Measurements from ENCODE around the gene NCOA7. TPM values are rescaled to one million over a fixed set of nuclear protein-coding genes. Genes with fewer than 3 reads are reported as not detected.

Gene NCOA7
- total and polyA plus RNA-seq, 10 of the 15 experiments (the other 5 are each of a cell fraction or from before 2014, with no cell fraction given) = 18.9 to 50.3 (median 34.2) TPM

DNA sequence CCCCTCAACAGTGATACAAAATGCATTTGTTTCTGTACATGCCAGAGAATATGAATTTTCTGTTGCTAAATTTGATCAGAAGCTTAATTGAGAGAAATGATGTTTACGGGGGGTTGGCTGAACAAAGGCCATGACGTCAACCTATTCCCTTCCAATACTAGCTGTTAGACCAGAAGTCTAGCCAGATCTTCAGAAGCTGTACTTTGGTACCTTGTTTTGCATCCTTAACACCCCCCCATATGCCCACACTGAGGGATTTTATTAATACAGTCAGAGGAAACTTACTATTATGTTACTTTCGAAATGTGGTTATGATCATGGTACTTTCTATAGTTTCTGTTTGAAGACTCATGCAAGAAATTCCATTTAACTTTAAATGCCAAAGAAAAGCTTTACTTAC lies 3.1 kb downstream of the NCOA7 start (continued):
- TF ChIP-seq, protein P1, sequence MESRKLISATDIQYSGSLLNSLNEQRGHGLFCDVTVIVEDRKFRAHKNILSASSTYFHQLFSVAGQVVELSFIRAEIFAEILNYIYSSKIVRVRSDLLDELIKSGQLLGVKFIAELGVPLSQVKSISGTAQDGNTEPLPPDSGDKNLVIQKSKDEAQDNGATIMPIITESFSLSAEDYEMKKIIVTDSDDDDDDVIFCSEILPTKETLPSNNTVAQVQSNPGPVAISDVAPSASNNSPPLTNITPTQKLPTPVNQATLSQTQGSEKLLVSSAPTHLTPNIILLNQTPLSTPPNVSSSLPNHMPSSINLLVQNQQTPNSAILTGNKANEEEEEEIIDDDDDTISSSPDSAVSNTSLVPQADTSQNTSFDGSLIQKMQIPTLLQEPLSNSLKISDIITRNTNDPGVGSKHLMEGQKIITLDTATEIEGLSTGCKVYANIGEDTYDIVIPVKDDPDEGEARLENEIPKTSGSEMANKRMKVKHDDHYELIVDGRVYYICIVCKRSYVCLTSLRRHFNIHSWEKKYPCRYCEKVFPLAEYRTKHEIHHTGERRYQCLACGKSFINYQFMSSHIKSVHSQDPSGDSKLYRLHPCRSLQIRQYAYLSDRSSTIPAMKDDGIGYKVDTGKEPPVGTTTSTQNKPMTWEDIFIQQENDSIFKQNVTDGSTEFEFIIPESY (IDR thresholded peaks at IDR 0.05) = no peak
- no peak for TF ChIP-seq BHLHE40 (IDR thresholded peaks at IDR 0.05; ENCODE audit: borderline replicate concordance in 1 of 2, low read depth in 2 of 2, low read length in 1 of 2)
- TF ChIP-seq EED (IDR thresholded peaks at IDR 0.05; ENCODE audit: low read depth) = no peak
- TF ChIP-seq IKZF2 (IDR thresholded peaks at IDR 0.05) = peak; percentile 33 to 58; a peak in 2 of 4 replicates
- 0 out of 2 replicates have a peak, but pooled peaks have one; percentile 9 for TF ChIP-seq MEF2A (IDR thresholded peaks at IDR 0.05; ENCODE audit: insufficient read depth, low read depth, low read length)
- TF ChIP-seq DPF2 (IDR thresholded peaks at IDR 0.05) = 0 out of 2 replicates have a peak, but pooled peaks have one; percentile 31
- 0 out of 2 replicates have a peak, but pooled peaks have one; percentile 28 for TF ChIP-seq NBN (IDR thresholded peaks at IDR 0.05)
- TF ChIP-seq ATF7 (IDR thresholded peaks at IDR 0.05; ENCODE audit: low read depth) = peak; percentile 92
- no peak for TF ChIP-seq SIN3A (IDR thresholded peaks at IDR 0.05; ENCODE audit: low read depth, low read length)
- peak; percentile 21; the same call in 1 of the 2 replicates for TF ChIP-seq NFIC (IDR thresholded peaks at IDR 0.05; ENCODE audit: low read depth, low read length)
- no peak for TF ChIP-seq POLR2AphosphoS2 (IDR thresholded peaks at IDR 0.05; ENCODE audit: low read depth, low read length)
- TF ChIP-seq TARDBP (IDR thresholded peaks at IDR 0.05; ENCODE audit: borderline replicate concordance) = no peak
- TF ChIP-seq CHD1 (IDR thresholded peaks at IDR 0.05; ENCODE audit: low read depth, low read length) = no peak
- no peak for TF ChIP-seq RB1 (IDR thresholded peaks at IDR 0.05; ENCODE audit: borderline replicate concordance)
- no peak for TF ChIP-seq NR2C2 (IDR thresholded peaks at IDR 0.05; ENCODE audit: borderline replicate concordance, control insufficient read depth, insufficient read length, low read depth)
- no peak for TF ChIP-seq POU2F2 (IDR thresholded peaks at IDR 0.05; ENCODE audit: borderline replicate concordance, low read depth, low read length)
- TF ChIP-seq SPI1 (IDR thresholded peaks at IDR 0.05; ENCODE audit: borderline replicate concordance, insufficient read depth, low read depth, low read length) = no peak
- TF ChIP-seq BACH1 (IDR thresholded peaks at IDR 0.05; ENCODE audit: borderline replicate concordance) = no peak

Measured in GM12878 (cell line).